Activated gamma-delta T cell treated with Interleukin-2 at 50 U/mL for 16 hours (primary cell): ENCODE measurements around the gene ADAP2.
"Not testable (repeated sequence)": the region's sequence is repeated elsewhere in the genome, so short reads cannot be mapped to it uniquely, and the experiment has no call there.

ENCODE experiments used
- DNase-seq: peaks from one replicate; pipeline ENCODE4 v3.0.0-alpha.2; 2020

The ADAP2 gene

GRCh38 chr17:30930495-30930894 is 8.8 kb downstream of the ADAP2 start:
- no peak for DNase-seq

DNA sequence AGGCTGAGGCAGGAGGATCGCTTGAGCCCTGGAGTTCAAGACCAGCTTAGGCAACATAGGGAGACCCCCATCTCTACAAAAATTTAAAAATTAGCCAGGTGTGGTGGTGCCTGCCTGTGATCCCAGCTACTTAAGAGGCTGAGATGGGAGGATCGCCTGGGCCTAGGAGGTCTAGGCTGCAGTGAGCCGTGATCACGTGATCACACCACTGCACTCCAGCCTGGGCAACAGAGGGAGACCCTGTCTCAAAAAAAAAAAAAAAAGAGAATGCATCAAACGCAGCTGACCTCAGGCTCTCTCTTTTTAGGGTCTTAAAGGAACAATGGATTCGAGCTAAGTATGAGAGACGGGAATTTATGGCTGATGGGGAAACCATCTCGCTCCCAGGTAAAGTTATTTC is 9.8 kb downstream of the ADAP2 start:
- not testable (repeated sequence) for DNase-seq

- DNase-seq: no peak
These were observed 12.2 kb downstream of the ADAP2 start for GRCh38 chr17:30933966-30934365.

- DNase-seq: no peak
These were observed 17.4 kb downstream of the ADAP2 start for GRCh38 chr17:30939051-30939689.

DNA sequence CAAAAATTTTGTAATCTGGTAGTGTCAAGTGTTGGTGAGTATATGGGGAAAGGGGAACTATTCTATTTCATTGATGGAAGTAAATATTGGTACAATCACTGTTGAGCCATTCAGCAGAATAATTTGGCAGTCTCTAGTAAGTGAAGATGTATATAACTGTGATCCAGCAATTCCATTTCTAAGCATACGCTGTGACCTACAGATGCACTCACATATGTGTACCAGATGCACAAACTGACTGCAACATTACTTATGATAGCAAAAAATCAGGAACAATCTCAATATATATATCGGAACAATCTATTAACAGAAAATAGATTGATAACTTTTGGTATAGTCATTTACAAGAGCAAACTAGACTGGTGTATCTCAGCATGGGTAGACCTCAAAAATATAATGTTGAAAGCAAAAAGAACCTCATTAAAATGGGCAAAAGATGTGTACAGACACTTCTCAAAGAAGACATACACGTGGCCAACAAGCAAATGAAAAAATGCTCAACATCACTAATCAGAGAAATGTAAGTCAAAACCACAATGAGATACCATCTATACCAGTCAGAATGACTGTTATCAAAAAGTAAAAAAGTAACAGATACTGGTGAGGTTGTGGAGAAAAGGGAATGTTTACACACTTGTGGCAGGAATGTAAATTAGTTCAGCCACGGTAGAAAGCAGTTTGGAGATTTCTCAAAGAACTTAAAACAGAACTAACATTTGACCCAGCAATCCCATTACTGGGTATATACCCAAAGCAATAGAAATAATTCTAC is 20.7 kb downstream of the ADAP2 start:
- no peak for DNase-seq

GRCh38 chr17:30947796-30948195 is 26.1 kb downstream of the ADAP2 start:
- no peak for DNase-seq

GRCh38 chr17:30950189-30950588 is 28.4 kb downstream of the ADAP2 start:
- DNase-seq: no peak

- DNase-seq: no peak
These were observed 29.1 kb downstream of the ADAP2 start for GRCh38 chr17:30950669-30951399.

DNA sequence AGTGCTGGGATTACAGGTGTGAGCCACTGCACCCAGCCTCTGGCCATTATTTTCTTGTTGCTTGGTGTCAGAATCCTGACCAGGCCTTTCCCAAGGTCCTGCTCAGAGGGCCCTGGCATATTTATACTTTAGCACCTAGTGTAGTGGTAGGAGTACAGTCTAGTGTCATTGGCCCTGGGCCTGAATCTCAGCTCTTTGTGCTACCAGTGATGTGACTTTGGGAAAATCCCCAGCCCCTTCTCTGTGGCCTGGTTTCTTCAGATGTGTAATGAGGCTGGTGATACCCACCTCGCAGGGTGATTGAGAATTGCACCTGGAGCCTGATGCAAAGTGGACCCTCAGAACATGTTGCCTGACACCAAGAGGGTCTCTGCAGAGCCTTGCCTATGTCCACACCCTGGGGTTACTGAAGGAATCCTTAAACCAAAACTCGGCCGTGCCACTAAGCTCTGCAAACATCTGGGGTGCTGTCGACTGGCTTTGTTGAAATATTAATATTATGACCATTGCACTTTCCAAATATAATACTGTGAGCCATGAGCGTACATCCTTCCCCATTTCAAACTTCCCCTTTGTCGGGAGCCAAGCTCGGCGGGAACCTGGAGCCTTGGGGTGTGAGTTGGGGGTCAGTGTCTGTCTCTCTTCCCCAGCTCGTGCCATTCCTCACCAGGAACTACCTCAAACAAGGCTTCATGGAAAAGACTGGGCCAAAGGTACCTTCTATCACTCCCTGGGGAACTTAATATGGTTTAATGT is 31.1 kb downstream of the ADAP2 start:
- no peak for DNase-seq

GRCh38 chr17:30954046-30954830 is 32.5 kb downstream of the ADAP2 start:
- DNase-seq: no peak

DNA sequence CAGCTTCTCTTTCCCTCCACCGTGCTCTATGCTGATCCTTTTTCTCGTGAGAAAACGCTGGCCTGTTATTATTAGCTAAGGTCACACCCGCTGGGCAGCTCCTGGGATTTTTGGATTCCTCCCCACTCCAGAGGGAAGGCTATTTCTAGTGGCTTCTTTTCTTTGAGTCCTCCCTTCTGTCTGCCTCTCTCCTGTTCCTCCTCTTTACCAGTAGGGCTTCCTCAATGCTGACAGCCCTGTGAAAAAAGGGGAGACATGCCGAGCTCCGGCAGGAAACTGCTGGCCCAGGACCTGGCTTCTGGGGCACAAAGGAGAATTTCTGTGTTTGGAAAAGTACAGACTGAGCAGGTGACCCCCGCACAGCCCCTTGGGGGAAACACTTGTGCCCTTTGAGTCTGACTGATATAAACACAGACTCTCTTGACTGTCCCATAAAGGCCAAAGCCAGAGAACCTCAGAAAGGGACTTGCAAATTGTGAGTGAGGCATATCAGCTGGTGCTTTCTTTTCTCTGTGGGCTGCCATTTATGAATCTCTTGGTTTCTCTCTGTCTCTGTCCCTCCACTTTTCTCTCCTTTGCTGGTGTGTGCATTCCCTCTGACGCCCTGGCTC is 35.1 kb downstream of the ADAP2 start:
- no peak for DNase-seq

DNA sequence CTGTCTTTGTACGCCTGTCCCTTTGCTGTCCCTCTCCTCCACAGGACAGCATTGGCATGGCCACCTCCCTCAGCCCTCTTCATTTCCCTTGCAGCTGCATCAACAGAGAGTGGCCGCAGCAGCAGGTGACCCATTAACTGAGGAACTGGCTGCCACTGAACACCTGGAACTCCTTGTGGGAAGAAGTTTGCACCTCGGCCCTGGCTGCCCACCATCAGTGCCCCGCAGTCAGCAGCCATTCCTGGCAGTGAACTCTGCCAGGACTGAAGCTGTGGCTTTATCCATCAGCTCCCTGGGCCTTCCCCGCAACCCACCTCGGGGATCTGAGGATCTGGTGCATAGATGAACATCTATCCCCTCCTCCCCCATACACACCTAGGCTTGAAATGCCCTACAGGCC is 36.0 kb downstream of the ADAP2 start:
- DNase-seq: no peak

GRCh38 chr17:30958187-30958586 is 36.4 kb downstream of the ADAP2 start:
- no peak for DNase-seq

- no peak for DNase-seq
These were observed 39.8 kb downstream of the ADAP2 start for GRCh38 chr17:30961209-30962188.

GRCh38 chr17:30964312-30964711 is 42.6 kb downstream of the ADAP2 start:
- not testable (repeated sequence) for DNase-seq

DNA sequence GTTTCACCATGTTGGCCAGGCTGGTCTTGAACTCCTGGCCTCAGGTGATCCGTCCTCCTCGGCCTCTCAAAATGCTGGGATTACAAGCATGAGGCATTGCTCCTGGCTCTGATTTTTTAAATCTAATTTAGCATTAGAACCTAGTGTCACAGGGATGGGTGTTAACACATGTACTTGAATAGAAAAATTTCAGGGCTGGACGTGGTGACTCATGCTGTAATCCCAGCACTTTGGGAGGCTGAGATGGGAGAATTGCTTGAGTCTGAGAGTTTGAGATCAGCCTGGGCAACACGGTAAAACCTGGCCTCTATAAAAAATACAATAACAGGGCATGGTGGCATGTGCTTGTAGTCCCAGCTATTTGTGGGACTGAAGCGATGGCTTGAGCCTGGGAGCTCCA is 43.1 kb downstream of the ADAP2 start:
- DNase-seq: no peak

DNA sequence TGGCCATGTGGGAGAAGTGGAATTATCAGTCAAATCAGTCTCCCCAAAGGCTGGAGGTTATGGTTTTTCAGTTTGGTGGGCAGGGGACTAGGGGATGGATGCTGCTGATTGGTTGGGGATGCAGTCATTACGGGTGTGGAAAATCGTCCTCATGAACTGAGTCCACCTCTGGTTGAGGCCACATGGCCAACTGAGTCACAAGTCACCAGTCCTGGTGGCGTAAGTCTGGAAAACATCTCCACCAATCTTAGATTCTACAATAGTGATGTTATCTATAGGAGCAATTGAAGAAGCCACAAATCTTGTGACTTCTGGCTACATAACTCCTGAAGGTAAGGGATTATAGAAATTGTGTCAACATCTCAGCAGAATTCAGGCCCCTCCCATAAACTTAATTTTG is 43.9 kb downstream of the ADAP2 start:
- DNase-seq: no peak

DNA sequence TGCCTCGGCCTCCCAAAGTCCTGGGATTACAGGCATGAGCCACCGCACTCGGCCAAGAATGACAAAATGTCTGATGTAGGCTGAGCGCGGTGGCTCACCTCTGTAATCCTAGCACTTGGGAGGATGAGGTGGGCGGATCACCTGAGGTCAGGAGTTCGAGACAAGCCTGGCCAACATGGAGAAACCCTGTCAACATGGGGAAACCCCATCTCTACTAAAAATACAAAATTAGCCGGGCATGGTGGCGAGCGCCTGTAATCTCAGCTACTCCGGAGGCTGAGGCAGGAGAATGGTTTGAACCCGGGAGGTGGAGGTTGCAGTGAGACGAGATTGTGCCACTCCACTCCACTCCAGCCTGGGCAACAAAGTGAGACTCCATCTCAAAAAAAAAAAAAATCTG is 46.2 kb downstream of the ADAP2 start:
- not testable (repeated sequence) for DNase-seq

GRCh38 chr17:30969989-30970830 is 48.5 kb downstream of the ADAP2 start:
- DNase-seq: peak; percentile 9
